Urinary bladder (tissue), 4 donors: ENCODE results near the gene OSTM1. TPM values are rescaled to one million over a fixed set of nuclear protein-coding genes. Genes with fewer than 3 reads are reported as not detected.

ENCODE experiments used
- DNase-seq: peaks from one replicate; pipeline ENCODE4 v3.0.0-alpha.2; 2015; ENCODE audit errors: extremely low spot score
- H3K27ac ChIP-seq: one replicate; pipeline ENCODE4 v1.5.1; 2013; ENCODE audit warnings: low read depth, mild to moderate bottlenecking, moderate library complexity
- H3K36me3 ChIP-seq: one replicate; pipeline ENCODE4 v1.6.1; 2013; ENCODE audit warnings: mild to moderate bottlenecking, moderate library complexity; ENCODE audit not compliant: insufficient read depth
- H3K4me1 ChIP-seq: one replicate; pipeline ENCODE4 v1.6.1; 2013; ENCODE audit warnings: mild to moderate bottlenecking, moderate library complexity; ENCODE audit not compliant: insufficient read depth
- H3K4me3 ChIP-seq: one replicate; pipeline ENCODE4 v1.5.1; 2013; ENCODE audit warnings: low read depth, low read length
- WGBS: extraction: QIAGEN DNeasy Blood & Tissue Kit; methylation state at CpG from one replicate; pipeline ENCODE4 v1.1.7; 2013; 5-methylcytosine and 5-hydroxymethylcytosine counted together
- polyA plus RNA-seq: library from polyadenylated mRNA; stranded (reverse); fragments of 200-250 nt; gene quantifications from one replicate; pipeline ENCODE4 v1.2.3, GENCODE V29; 2013
- small RNA-seq: library from RNA; depleted of rRNA; stranded (forward); fragments of <200 nt; gene quantifications from one replicate; pipeline ENCODE3, GENCODE V24; 2014
- total RNA-seq: library from RNA; depleted of rRNA; stranded (reverse); fragments of >200 nt; gene quantifications from one replicate; pipeline ENCODE4 v1.2.3, GENCODE V29; 2014
- donor health status: healthy with polysubstance abuse.
- donor health status: healthy.

Gene OSTM1
- total and polyA plus RNA-seq, 2 donors = 36.0 to 37.0 TPM

DNA sequence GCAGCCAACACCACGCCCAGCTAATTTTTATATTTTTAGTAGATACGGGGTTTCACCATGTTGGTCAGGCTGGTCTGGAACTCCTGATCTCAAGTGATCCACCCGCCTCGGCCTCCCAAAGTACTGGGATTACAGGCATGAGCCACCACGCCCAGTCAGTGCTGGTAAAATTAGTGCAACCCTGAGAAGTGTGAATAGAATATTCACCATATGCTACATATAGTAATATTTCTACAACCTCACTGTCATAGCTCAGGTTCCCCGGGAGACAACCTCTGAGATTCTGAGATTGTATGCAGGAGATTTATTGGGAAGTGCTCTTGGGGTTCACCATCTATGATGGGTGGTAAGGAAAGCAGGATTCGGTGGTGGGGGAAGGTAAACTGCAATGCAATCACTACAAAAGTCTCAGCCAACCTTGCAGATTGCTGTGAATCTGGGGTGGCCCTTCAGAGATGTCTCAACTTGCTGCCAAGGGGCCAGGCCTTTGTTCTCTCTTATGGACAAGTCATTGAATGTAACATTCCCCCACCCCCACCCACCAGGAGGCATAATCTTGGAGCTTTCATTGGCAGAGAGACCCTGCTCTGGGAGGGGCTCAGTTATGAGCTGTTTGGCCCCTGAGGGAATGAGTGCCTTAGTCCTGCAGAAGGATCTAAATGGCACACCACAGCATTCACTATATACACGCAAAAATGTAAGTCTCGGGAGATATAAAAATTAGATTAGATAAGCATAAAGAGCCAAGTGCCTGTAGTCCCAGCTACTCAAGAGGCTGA is 82.6 kb downstream of the OSTM1 start:
- 65% methylated on average over 9 of the region's 9 CpGs for WGBS

More for the DNA sequence above, 82.6 kb downstream of the OSTM1 start:
- H3K27ac ChIP-seq = no peak overlapping the region
- H3K4me1 ChIP-seq = no peaks in the 10 kb centered on the region
- DNase-seq = no peak
- no peaks in the 10 kb centered on the region for H3K36me3 ChIP-seq
- no peak overlapping the region for H3K4me3 ChIP-seq

Small RNA genes lying within 50 kb of the gene (small RNA-seq; reads per million reads assigned to genes)
- gene RF00019 = not detected

Other genes starting within 250 kb of the OSTM1 start
- gene SEC63, start 116.5 kb downstream of the OSTM1 start, total RNA-seq = 85.4 TPM
- gene SEC63, start 116.5 kb downstream of the OSTM1 start, polyA plus RNA-seq = 28.2 TPM
- gene NR2E1, start 91.3 kb upstream of the OSTM1 start, total RNA-seq = not detected
- not detected for gene NR2E1, start 91.3 kb upstream of the OSTM1 start, polyA plus RNA-seq
- 265 TPM for gene SNX3, start 186.3 kb upstream of the OSTM1 start, total RNA-seq
- 250 TPM for gene SNX3, start 186.3 kb upstream of the OSTM1 start, polyA plus RNA-seq
- 9.1 TPM for gene AFG1L, start 220.3 kb upstream of the OSTM1 start, total RNA-seq
- gene AFG1L, start 220.3 kb upstream of the OSTM1 start, polyA plus RNA-seq = 1.8 TPM